NCI-H510A (cell line): ENCODE data around the gene DNAJC28.
"Not testable (repeated sequence)": the region's sequence is repeated elsewhere in the genome, so short reads cannot be mapped to it uniquely, and the experiment has no call there.

ENCODE experiments used
- DNase-seq: peaks from one replicate; lab custom pipeline; 2025; lab: John Stamatoyannopoulos, UW

Gene DNAJC28

GRCh38 chr21:33480481-33481103 is 10.9 kb downstream of the DNAJC28 start:
- DNase-seq = no peak

GRCh38 chr21:33479679-33480480 is 11.6 kb downstream of the DNAJC28 start, which contains the start of gene TMEM50B:
Gene TMEM50B (minus strand): TSS chr21:33479974. CDS start chr21:33468885, 11,089 bp downstream.
- peak; percentile 91 for DNase-seq

- no peak for DNase-seq
Measured at GRCh38 chr21:33478935-33479678, 12.4 kb downstream of the DNAJC28 start.

GRCh38 chr21:33478182-33478581 is 13.3 kb downstream of the DNAJC28 start:
- no peak for DNase-seq

GRCh38 chr21:33477066-33477465 is 14.4 kb downstream of the DNAJC28 start:
- DNase-seq = no peak

- no peak for DNase-seq
Measured at GRCh38 chr21:33473344-33473743, 18.2 kb downstream of the DNAJC28 start.

- DNase-seq = no peak
Measured at GRCh38 chr21:33470701-33471100, 20.8 kb downstream of the DNAJC28 start.

GRCh38 chr21:33469183-33469582 is 22.3 kb downstream of the DNAJC28 start:
- not testable (repeated sequence) for DNase-seq

- DNase-seq = no peak
Measured at GRCh38 chr21:33461538-33462250, 29.8 kb downstream of the DNAJC28 start.

- no peak for DNase-seq
Measured at GRCh38 chr21:33458861-33459260, 32.7 kb downstream of the DNAJC28 start.

GRCh38 chr21:33455686-33456446 is 35.6 kb downstream of the DNAJC28 start:
- no peak for DNase-seq

- DNase-seq = no peak
Measured at GRCh38 chr21:33452362-33452761, 39.2 kb downstream of the DNAJC28 start.

- no peak for DNase-seq
Measured at GRCh38 chr21:33451634-33452071, 39.9 kb downstream of the DNAJC28 start.

- no peak for DNase-seq
Measured at GRCh38 chr21:33449616-33450015, 41.9 kb downstream of the DNAJC28 start.

- DNase-seq = not testable (repeated sequence)
Measured at GRCh38 chr21:33446620-33447019, 44.9 kb downstream of the DNAJC28 start.

- no peak for DNase-seq
Measured at GRCh38 chr21:33444499-33444898, 47.0 kb downstream of the DNAJC28 start.

- DNase-seq = peak; percentile 44
Measured at GRCh38 chr21:33443194-33443593, 48.3 kb downstream of the DNAJC28 start.

GRCh38 chr21:33441489-33442477 is 49.7 kb downstream of the DNAJC28 start:
- peak; percentile 89 for DNase-seq
